Epithelial cell of proximal tubule (primary cell): ENCODE data around the gene LACTBL1. TPM values are rescaled to one million over a fixed set of nuclear protein-coding genes. Genes with fewer than 3 reads are reported as not detected.
"Not testable (repeated sequence)": the region's sequence is repeated elsewhere in the genome, so short reads cannot be mapped to it uniquely, and the experiment has no call there.

ENCODE experiments used
- DNase-seq: peaks from one replicate; pipeline ENCODE4 v3.0.0-alpha.2; 2011; ENCODE audit warnings: low read depth
- H3K4me3 ChIP-seq: 2 replicates; pipeline ENCODE4 v1.5.1; 2011; ENCODE audit warnings: low read depth, mild to moderate bottlenecking, low read length
- CTCF ChIP-seq: conservative IDR thresholded peaks from 2 replicates; pipeline ENCODE4 v1.5.1; 2012; ENCODE audit warnings: low read depth, mild to moderate bottlenecking, low read length
- total RNA-seq: library from RNA; depleted of rRNA; stranded (reverse); fragments of >200 nt; gene quantifications from 2 replicates; pipeline ENCODE4 v1.2.3, GENCODE V29; 2015

Gene LACTBL1
- total RNA-seq, 1 donor from 2014 or later: not detected

DNA sequence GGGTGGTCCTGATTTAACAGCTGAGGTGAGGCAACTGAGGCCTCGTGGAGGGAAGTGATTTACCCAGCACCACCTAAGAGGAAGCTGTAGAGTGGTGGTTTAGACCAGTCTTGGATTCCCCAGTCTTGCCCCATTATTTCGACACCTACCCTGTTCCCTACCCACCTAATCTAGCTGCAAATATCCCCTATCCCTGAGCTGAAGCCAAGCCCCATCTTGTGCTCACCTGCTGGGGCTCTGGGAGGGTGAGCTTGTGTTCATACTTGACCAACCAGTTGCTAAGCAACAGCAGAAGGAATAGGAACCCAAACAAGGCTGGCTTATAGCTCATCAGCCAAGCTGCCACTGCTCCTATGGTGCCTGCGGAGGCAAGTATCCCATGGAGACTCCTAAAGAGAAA, 41.0 kb upstream of the LACTBL1 start:
- no peak overlapping the region for H3K4me3 ChIP-seq
- peak; percentile 29 for DNase-seq
- no peak for TF ChIP-seq CTCF

DNA sequence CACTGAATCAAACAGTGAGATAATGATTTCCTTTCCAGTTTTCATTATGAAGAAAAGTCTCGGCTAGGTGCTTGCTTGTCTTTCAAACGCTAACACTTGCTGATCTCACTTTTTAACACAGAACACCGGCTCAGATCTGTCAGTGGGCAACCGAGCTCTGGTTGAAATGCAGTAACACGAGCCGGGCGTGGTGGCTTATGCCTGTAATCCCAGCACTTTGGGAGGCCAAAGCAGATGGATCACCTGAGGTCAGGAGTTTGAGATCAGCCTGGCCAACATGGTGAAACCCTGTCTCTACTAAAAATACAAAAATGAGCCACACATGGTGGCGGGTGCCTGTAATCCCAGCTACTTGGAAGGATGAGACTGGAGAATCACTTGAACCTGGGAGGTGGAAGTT, 37.4 kb upstream of the LACTBL1 start:
- DNase-seq, H3K4me3 ChIP-seq: not testable (repeated sequence)

DNA sequence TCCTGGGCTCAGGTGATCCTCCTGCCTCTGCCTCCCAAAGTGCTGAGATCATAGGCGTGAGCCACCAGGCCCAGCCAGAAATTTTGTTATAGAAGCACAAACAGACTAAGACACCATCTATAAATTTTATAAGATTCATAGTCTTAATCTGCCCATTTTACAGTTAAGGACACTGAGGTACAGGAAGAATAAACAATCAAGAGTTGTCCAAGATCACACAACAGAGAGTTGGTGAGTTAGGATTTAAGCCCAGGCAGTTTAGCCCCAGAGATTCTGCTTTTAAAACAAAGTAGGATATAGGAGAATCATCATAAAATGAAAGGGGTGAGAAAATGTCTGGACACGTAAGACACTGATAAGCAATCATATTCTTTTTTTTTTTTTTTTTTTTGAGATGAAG, 36.2 kb upstream of the LACTBL1 start:
- DNase-seq: no peak
- no peak overlapping the region for H3K4me3 ChIP-seq
- TF ChIP-seq CTCF: no peak

GRCh38 chr1:23007106-23007505, 34.4 kb upstream of the LACTBL1 start:
- H3K4me3 ChIP-seq: no peak overlapping the region
- no peak for TF ChIP-seq CTCF
- no peak for DNase-seq

DNA sequence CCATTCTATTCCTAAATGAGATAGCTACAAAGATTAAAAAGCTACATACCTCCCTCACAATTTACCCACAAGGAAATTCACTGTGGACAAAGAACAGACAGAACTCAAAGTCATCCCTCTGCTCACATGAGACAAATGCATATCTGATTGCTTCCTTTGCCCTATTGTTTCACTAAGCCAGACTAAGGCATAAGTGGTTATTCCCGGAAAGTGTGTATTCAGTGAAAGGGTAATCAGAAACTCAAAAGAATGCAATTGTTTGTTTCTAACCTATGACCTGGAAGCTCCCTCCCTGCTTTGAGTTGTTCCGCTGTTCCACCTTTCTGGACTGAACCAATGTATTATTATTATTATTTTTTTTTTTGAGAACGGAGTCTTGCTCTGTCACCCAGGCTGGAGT, 32.1 kb upstream of the LACTBL1 start:
- not testable (repeated sequence) for H3K4me3 ChIP-seq, DNase-seq

DNA sequence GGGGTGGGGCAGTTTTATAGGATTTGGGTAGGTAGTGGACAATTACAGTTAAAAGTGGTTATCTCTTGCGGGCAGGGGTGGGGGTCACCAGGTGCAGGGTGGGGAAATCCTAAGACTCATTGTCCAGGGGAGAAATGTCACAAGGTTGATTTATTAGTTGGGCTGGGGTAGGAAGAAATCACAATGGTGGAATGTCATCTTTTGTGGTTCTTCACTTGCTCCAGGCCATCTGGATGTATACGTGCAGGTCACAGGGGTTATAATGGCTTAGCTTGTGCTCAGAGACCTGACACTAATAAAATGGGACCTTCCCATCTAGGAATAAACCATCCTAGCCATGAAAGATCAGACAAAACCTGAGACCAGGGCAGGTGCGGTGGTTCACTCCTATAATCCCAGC, 31.4 kb upstream of the LACTBL1 start:
- H3K4me3 ChIP-seq: no peak overlapping the region
- TF ChIP-seq CTCF: no peak
- no peak for DNase-seq

DNA sequence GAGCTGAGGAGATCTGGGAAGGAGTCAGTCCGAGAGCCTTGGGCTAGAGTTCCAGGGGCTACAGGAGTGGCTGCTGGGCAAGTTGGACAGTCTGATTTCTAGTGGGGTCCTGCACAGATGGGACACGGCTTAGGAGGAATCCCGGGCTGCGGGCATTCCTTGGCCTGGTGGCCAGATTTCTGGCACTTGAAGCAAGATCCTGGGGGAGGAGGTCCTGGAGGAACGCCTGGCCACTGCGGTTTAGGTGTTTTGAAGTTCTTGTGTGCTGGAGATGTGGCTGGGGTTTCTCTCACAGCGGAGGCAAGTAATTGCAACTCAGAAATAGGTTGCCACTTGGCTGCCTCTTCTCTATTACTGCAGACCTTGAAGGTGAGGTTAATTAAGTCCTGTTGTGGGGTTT, 29.6 kb upstream of the LACTBL1 start:
- not testable (repeated sequence) for DNase-seq, H3K4me3 ChIP-seq

DNA sequence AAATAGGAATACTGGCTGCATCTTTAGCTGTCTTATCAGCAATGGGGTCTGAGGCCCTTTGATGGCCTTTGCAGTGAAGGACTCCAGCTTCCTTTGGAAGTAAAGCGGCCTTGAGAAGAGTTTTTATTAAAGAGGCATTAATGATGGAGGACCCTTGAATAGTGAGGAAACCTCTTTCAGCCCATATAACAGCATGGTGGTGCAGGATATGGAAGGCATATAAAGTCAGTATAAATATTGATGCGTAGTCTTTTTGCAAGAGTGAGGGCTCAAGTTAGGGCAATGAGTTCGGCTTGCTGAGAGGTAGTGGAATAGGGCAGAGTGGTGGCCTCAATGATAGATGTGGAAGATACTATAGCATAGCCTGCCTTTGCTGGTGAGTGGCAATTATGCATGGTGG, 27.5 kb upstream of the LACTBL1 start:
- not testable (repeated sequence) for DNase-seq, H3K4me3 ChIP-seq

GRCh38 chr1:22997528-22997927, 24.9 kb upstream of the LACTBL1 start:
- not testable (repeated sequence) for DNase-seq, H3K4me3 ChIP-seq

GRCh38 chr1:22995774-22996173, 23.1 kb upstream of the LACTBL1 start:
- TF ChIP-seq CTCF: no peak
- no peak for DNase-seq

GRCh38 chr1:22993220-22993795, 20.6 kb upstream of the LACTBL1 start:
- DNase-seq, H3K4me3 ChIP-seq: not testable (repeated sequence)

More at GRCh38 chr1:22995774-22996173, 23.1 kb upstream of the LACTBL1 start:
- no peak overlapping the region for H3K4me3 ChIP-seq

DNA sequence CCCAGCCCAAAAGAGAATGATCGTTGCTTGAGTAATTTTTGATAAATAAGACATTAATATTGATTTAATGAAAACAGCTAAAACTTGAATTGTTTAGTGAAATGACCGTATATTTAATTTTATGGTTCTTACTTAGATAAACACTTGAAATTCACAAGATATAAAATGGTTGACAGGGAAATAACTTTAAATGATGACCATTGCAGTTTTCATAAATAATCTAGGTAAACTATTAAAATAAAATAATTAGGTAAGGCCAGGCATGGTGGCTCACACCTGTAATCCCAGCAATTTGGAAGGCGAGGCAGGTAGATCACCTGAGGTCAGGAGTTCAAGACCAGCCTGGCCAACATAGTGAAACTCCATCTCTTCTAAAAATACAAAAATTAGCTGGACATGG, 19.7 kb upstream of the LACTBL1 start:
- H3K4me3 ChIP-seq, DNase-seq: not testable (repeated sequence)
